ENCODE results near the gene YKT6. TPM values are rescaled to one million over a fixed set of nuclear protein-coding genes. Genes with fewer than 3 reads are reported as not detected.

Gene YKT6
- total RNA-seq, 2 donors from 2014 or later, result 43.9 to 44.9 TPM

GRCh38 chr7:44223362-44224079, 22.7 kb downstream of the YKT6 start:
- DNase-seq (ENCODE audit: low spot score), result no peak
- no peak overlapping the region for H3K27ac ChIP-seq
- H3K36me3 ChIP-seq, result peaks cover 3% of the 10 kb centered on the region
- H3K9me3 ChIP-seq, result no peaks in the 10 kb centered on the region
- no peaks in the 10 kb centered on the region for H3K27me3 ChIP-seq
- no peak for TF ChIP-seq CTCF (IDR thresholded peaks at IDR 0.05)
- no peak overlapping the region for H3K4me3 ChIP-seq
- no peaks in the 10 kb centered on the region for H3K4me1 ChIP-seq

- H3K27ac ChIP-seq, result no peak overlapping the region
- H3K36me3 ChIP-seq, result peaks cover 3% of the 10 kb centered on the region
- H3K27me3 ChIP-seq, result no peaks in the 10 kb centered on the region
- H3K4me1 ChIP-seq, result no peaks in the 10 kb centered on the region
- H3K4me3 ChIP-seq, result no peak overlapping the region
- H3K9me3 ChIP-seq, result no peaks in the 10 kb centered on the region
- TF ChIP-seq CTCF (IDR thresholded peaks at IDR 0.05), result no peak
- no peak for DNase-seq (ENCODE audit: low spot score)
These were observed 23.5 kb downstream of the YKT6 start for GRCh38 chr7:44224080-44224973.

DNA sequence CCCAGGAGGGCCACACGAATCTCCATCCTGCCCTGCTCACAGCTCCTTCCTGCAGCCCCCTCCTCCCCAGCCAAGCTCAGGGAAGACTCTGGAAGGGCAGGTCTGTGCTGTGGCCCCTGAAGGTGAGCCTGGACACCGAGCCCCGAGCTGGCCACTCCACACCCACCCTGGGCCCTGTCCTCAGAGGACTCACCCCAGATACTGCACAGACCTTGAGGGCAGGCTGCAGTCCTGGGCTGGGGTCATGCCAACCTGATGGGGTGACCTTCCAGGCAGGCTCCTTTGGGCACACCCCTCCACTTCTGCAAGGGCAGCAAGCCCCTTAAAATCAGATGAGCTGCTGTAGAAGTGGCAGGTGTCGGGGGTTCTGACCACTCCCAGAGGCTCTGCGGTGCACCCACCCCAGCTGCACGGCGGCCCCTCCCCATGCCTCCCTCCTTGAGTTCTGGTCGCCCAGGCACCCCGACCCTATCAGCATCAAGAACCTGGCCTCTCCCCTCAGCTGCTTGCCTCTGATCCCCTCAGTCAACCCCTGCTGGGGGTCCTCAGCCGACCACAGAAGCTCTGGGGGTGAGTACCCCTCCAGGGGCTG, 24.3 kb downstream of the YKT6 start:
- TF ChIP-seq CTCF (IDR thresholded peaks at IDR 0.05), result no peak
- H3K4me3 ChIP-seq, result no peak overlapping the region
- no peak overlapping the region for H3K27ac ChIP-seq
- no peak for DNase-seq (ENCODE audit: low spot score)
- H3K27me3 ChIP-seq, result no peaks in the 10 kb centered on the region
- H3K9me3 ChIP-seq, result no peaks in the 10 kb centered on the region
- no peaks in the 10 kb centered on the region for H3K4me1 ChIP-seq
- H3K36me3 ChIP-seq, result peaks cover 3% of the 10 kb centered on the region

DNA sequence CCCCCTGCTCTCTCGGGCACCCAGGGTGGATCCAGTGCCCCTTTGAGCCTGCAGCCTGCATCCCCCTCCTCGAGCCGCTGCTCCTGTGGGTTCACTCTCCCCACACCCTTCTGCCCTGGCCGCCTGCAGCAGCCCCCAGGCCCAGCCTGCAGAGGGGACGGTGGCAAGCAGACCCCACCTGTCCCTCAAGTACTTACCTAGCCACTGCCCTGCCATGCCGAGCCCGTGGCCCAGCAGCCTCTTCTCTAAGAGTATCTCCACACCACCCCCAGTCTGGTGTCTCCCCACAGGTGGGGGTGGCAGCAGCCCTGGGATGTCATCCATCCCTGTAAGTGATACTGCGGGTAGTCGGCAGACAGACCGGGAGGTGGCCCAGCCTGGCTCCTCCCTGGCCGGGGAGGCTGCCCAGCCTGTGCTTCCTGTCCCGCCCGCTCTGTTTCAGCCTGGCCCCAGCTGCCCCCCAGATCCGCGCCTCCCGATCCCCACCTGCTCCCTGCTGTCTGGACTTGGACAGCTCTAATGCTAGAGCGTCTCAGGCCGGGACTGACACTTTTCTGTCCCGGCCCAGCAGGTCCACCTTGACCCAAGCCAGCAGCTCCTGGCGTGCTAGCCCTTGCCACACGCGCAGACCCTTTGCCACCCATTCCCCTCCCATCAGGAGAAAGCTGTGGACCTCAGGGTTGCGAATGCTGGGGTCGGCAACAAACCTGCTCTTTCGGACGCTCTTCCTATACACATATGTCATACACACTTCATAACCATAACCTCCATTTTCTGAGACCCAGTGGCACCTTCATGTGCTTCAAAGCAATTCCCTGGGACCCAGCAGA, 25.0 kb downstream of the YKT6 start:
- no peak for TF ChIP-seq CTCF (IDR thresholded peaks at IDR 0.05)
- Histone ChIP-seq H3K9me3 (no peaks in the 10 kb centered on the region), H3K4me3 (no peak overlapping the region), H3K4me1 (no peaks in the 10 kb centered on the region), H3K27me3 (no peaks in the 10 kb centered on the region), H3K27ac (no peak overlapping the region), H3K36me3 (no peaks in the 10 kb centered on the region)
- no peak for DNase-seq (ENCODE audit: low spot score)

GRCh38 chr7:44226396-44226753, 25.6 kb downstream of the YKT6 start:
- TF ChIP-seq CTCF (IDR thresholded peaks at IDR 0.05), result no peak
- no peak overlapping the region for H3K27ac ChIP-seq
- no peaks in the 10 kb centered on the region for H3K9me3 ChIP-seq
- no peaks in the 10 kb centered on the region for H3K27me3 ChIP-seq
- no peaks in the 10 kb centered on the region for H3K36me3 ChIP-seq
- H3K4me3 ChIP-seq, result no peak overlapping the region
- H3K4me1 ChIP-seq, result no peaks in the 10 kb centered on the region
- DNase-seq (ENCODE audit: low spot score), result no peak
